SJCRH30 (cell line): ENCODE results near the gene SPDYE2B. TPM values are rescaled to one million over a fixed set of nuclear protein-coding genes. Genes with fewer than 3 reads are reported as not detected.
"Not testable (repeated sequence)": the region's sequence is repeated elsewhere in the genome, so short reads cannot be mapped to it uniquely, and the experiment has no call there.

Source experiments
- DNase-seq, 2 experiments: peaks; one replicate each; pipeline ENCODE4 v3.0.0-alpha.2; 2015 to 2020
- H3K27ac ChIP-seq: fragments of 250-450 bp; sonication (Bioruptor Pico); 2 replicates; pipeline ENCODE4 v1.5.1; 2020; ENCODE audit warnings: mild to moderate bottlenecking, moderate library complexity
- H3K27me3 ChIP-seq: fragments of 250-450 bp; sonication (Bioruptor Pico); 2 replicates; pipeline ENCODE4 v1.5.1; 2020; ENCODE audit warnings: mild to moderate bottlenecking, moderate library complexity
- H3K36me3 ChIP-seq: fragments of 250-450 bp; sonication (Bioruptor Pico); 2 replicates; pipeline ENCODE4 v1.5.1; 2020; ENCODE audit warnings: mild to moderate bottlenecking, moderate library complexity
- H3K4me1 ChIP-seq: fragments of 250-450 bp; sonication (Bioruptor Pico); 2 replicates; pipeline ENCODE4 v1.5.1; 2020; ENCODE audit warnings: mild to moderate bottlenecking, moderate library complexity
- H3K4me3 ChIP-seq: fragments of 250-450 bp; sonication (Bioruptor Pico); 2 replicates; pipeline ENCODE4 v1.5.1; 2020; ENCODE audit warnings: mild to moderate bottlenecking, moderate library complexity
- H3K9me3 ChIP-seq: fragments of 250-450 bp; sonication (Bioruptor Pico); replicated peaks from 2 replicates; pipeline ENCODE4 v1.5.1; 2020; ENCODE audit warnings: mild to moderate bottlenecking, moderate library complexity
- total RNA-seq: library from RNA; depleted of rRNA; stranded (reverse); fragments of >200 nt; shearing (Covaris generic); gene quantifications from 2 replicates; pipeline ENCODE4 v1.2.3, GENCODE V29; 2014; rRNA removed

The SPDYE2B gene
- not detected in 2 replicates for total RNA-seq

GRCh38 chr7:102649924-102650323 lies at the start of gene SPDYE2B:
SPDYE2B (plus strand) TSS chr7:102650319; CDS start chr7:102652349, 2,030 bp downstream.
- H3K4me1 ChIP-seq, H3K27ac ChIP-seq, H3K4me3 ChIP-seq, H3K9me3 ChIP-seq, H3K36me3 ChIP-seq, DNase-seq, H3K27me3 ChIP-seq: not testable (repeated sequence)

- H3K9me3 ChIP-seq, DNase-seq, H3K36me3 ChIP-seq: not testable (repeated sequence)
Measured at GRCh38 chr7:102602317-102602716, 47.8 kb upstream of the SPDYE2B start.

GRCh38 chr7:102604431-102605145 lies 45.5 kb upstream of the SPDYE2B start:
- not testable (repeated sequence) for H3K36me3 ChIP-seq, DNase-seq, H3K27ac ChIP-seq, H3K4me1 ChIP-seq, H3K27me3 ChIP-seq, H3K4me3 ChIP-seq, H3K9me3 ChIP-seq

More at GRCh38 chr7:102602317-102602716, 47.8 kb upstream of the SPDYE2B start:
- H3K4me3 ChIP-seq, H3K27ac ChIP-seq, H3K27me3 ChIP-seq, H3K4me1 ChIP-seq: not testable (repeated sequence)

GRCh38 chr7:102606848-102607247 lies 43.3 kb upstream of the SPDYE2B start:
- H3K27me3 ChIP-seq, H3K36me3 ChIP-seq, DNase-seq, H3K4me1 ChIP-seq, H3K9me3 ChIP-seq, H3K27ac ChIP-seq, H3K4me3 ChIP-seq: not testable (repeated sequence)

- DNase-seq, H3K9me3 ChIP-seq, H3K27me3 ChIP-seq, H3K27ac ChIP-seq, H3K4me1 ChIP-seq, H3K36me3 ChIP-seq, H3K4me3 ChIP-seq: not testable (repeated sequence)
Measured at GRCh38 chr7:102609734-102610133, 40.4 kb upstream of the SPDYE2B start.

GRCh38 chr7:102610441-102610840 lies 39.7 kb upstream of the SPDYE2B start:
- H3K27me3 ChIP-seq, H3K27ac ChIP-seq, H3K36me3 ChIP-seq, DNase-seq, H3K4me1 ChIP-seq, H3K9me3 ChIP-seq, H3K4me3 ChIP-seq: not testable (repeated sequence)

GRCh38 chr7:102611013-102611674 lies 39.0 kb upstream of the SPDYE2B start:
- H3K36me3 ChIP-seq, H3K4me1 ChIP-seq, DNase-seq, H3K27me3 ChIP-seq, H3K4me3 ChIP-seq, H3K9me3 ChIP-seq, H3K27ac ChIP-seq: not testable (repeated sequence)

GRCh38 chr7:102611675-102612325 lies 38.3 kb upstream of the SPDYE2B start:
- H3K4me3 ChIP-seq, H3K36me3 ChIP-seq, H3K27me3 ChIP-seq, H3K9me3 ChIP-seq, H3K4me1 ChIP-seq, H3K27ac ChIP-seq: not testable (repeated sequence)
- DNase-seq = peak; percentile 15 to 31

GRCh38 chr7:102613575-102614345 lies 36.4 kb upstream of the SPDYE2B start:
- DNase-seq, H3K4me3 ChIP-seq, H3K27ac ChIP-seq, H3K27me3 ChIP-seq, H3K4me1 ChIP-seq, H3K36me3 ChIP-seq, H3K9me3 ChIP-seq: not testable (repeated sequence)

- H3K9me3 ChIP-seq, H3K4me1 ChIP-seq, DNase-seq, H3K36me3 ChIP-seq, H3K27me3 ChIP-seq, H3K27ac ChIP-seq, H3K4me3 ChIP-seq: not testable (repeated sequence)
Measured at GRCh38 chr7:102614346-102614697, 35.8 kb upstream of the SPDYE2B start.

- not testable (repeated sequence) for H3K27ac ChIP-seq, H3K9me3 ChIP-seq, H3K36me3 ChIP-seq, DNase-seq, H3K4me1 ChIP-seq, H3K4me3 ChIP-seq, H3K27me3 ChIP-seq
Measured at GRCh38 chr7:102614873-102615272, 35.2 kb upstream of the SPDYE2B start.

GRCh38 chr7:102615930-102616329 lies 34.2 kb upstream of the SPDYE2B start:
- not testable (repeated sequence) for H3K4me3 ChIP-seq, DNase-seq, H3K36me3 ChIP-seq, H3K9me3 ChIP-seq, H3K27me3 ChIP-seq, H3K27ac ChIP-seq, H3K4me1 ChIP-seq

GRCh38 chr7:102616507-102617125 lies 33.5 kb upstream of the SPDYE2B start, which contains the start of gene RASA4:
RASA4 (minus strand) TSS chr7:102616756; CDS start chr7:102616689, 67 bp downstream.
- not testable (repeated sequence) for H3K27me3 ChIP-seq, H3K36me3 ChIP-seq, H3K4me1 ChIP-seq, H3K9me3 ChIP-seq, H3K4me3 ChIP-seq, H3K27ac ChIP-seq
- peak; percentile 17 to 30 for DNase-seq

- H3K27ac ChIP-seq, H3K4me3 ChIP-seq, H3K27me3 ChIP-seq, H3K36me3 ChIP-seq, H3K9me3 ChIP-seq, H3K4me1 ChIP-seq: not testable (repeated sequence)
- peak in 1 of 2 experiments; percentile 0 for DNase-seq
Measured at GRCh38 chr7:102618122-102618521, 32.0 kb upstream of the SPDYE2B start.
